HL-60 (cell line): ENCODE results near the gene ATP5F1E.

ENCODE experiments used
- DNase-seq, 2 experiments: peaks; one replicate each; pipeline ENCODE4 v3.0.0-alpha.2; 2010 to 2020; ENCODE audit warnings: low read depth in 1 of 2, low spot score in 1 of 2
- H3K27ac ChIP-seq: fragments of 250-450 bp; sonication (Bioruptor Pico); replicated peaks from 2 replicates; pipeline ENCODE4 v1.5.1; 2020; ENCODE audit warnings: mild to moderate bottlenecking, moderate library complexity
- H3K27me3 ChIP-seq: fragments of 250-450 bp; sonication (Bioruptor Pico); 2 replicates; pipeline ENCODE4 v1.5.1; 2021; ENCODE audit warnings: mild to moderate bottlenecking, moderate library complexity; ENCODE audit not compliant: insufficient read depth, poor library complexity, severe bottlenecking
- H3K4me3 ChIP-seq: replicated peaks from 2 replicates; pipeline ENCODE4 v1.5.1; 2011; ENCODE audit warnings: mild to moderate bottlenecking, control low read depth, low read length; ENCODE audit not compliant: insufficient read depth
- CTCF ChIP-seq: IDR thresholded peaks from one replicate; pipeline ENCODE4 v1.5.1; 2011; ENCODE audit warnings: low read length, control low read depth, inconsistent platforms; ENCODE audit not compliant: insufficient read depth
- GABPA ChIP-seq: IDR thresholded peaks from 2 replicates; pipeline ENCODE4 v1.6.1; 2012; ENCODE audit warnings: low read depth
- POLR2AphosphoS5 ChIP-seq: IDR thresholded peaks from 2 replicates; pipeline ENCODE4 v1.6.1; 2012; ENCODE audit warnings: low read depth
- REST ChIP-seq: IDR thresholded peaks from 2 replicates; pipeline ENCODE4 v1.6.1; 2012; ENCODE audit warnings: low read depth; ENCODE audit not compliant: insufficient replicate concordance
- SPI1 ChIP-seq: IDR thresholded peaks from 2 replicates; pipeline ENCODE4 v1.6.1; 2012; ENCODE audit warnings: low read depth, mild to moderate bottlenecking, borderline replicate concordance

ATP5F1E gene

GRCh38 chr20:59018817-59019216 is 13.3 kb downstream of the ATP5F1E start:
- no peak for DNase-seq
- H3K27me3 ChIP-seq = no peaks in the 10 kb centered on the region
- TF ChIP-seq CTCF (no peak), GABPA (no peak), POLR2AphosphoS5 (no peak), SPI1 (no peak), REST (no peak)
- H3K4me3 ChIP-seq = no peak overlapping the region
- H3K27ac ChIP-seq = no peak overlapping the region

GRCh38 chr20:59017493-59018231 is 14.5 kb downstream of the ATP5F1E start:
- TF ChIP-seq CTCF (no peak), REST (no peak), SPI1 (no peak), GABPA (no peak), POLR2AphosphoS5 (no peak)
- DNase-seq = no peak
- H3K27ac ChIP-seq = no peak overlapping the region
- no peaks in the 10 kb centered on the region for H3K27me3 ChIP-seq
- no peak overlapping the region for H3K4me3 ChIP-seq

- no peak for TF ChIP-seq REST
- no peak for TF ChIP-seq POLR2AphosphoS5
- no peak for TF ChIP-seq GABPA
- TF ChIP-seq SPI1 = no peak
- TF ChIP-seq CTCF = no peak
- no peak overlapping the region for H3K4me3 ChIP-seq
- H3K27ac ChIP-seq = no peak overlapping the region
- DNase-seq = peak in 1 of 2 experiments; percentile 18
- H3K27me3 ChIP-seq = no peaks in the 10 kb centered on the region
Measured at GRCh38 chr20:59016795-59017492, 15.2 kb downstream of the ATP5F1E start.
